ENCODE data around the gene ADCY1.

The ADCY1 gene

GRCh38 chr7:45657890-45658715 lies 83.9 kb downstream of the ADCY1 start:
- H3K4me3 ChIP-seq (ENCODE audit: low read length): no peak overlapping the region
- H3K4me2 ChIP-seq (ENCODE audit: low read depth, low read length): no peak overlapping the region
- no peaks in the 10 kb centered on the region for H4K20me1 ChIP-seq (ENCODE audit: insufficient read depth, low read length)
- H3K27ac ChIP-seq (ENCODE audit: low read length): no peak overlapping the region
- H3K36me3 ChIP-seq (replicated peaks; ENCODE audit: insufficient read depth, low read length): 0 out of 2 replicates have a peak, but pooled peaks cover 3% of the 10 kb centered on the region
- no peak overlapping the region for H2AFZ ChIP-seq (ENCODE audit: low read length)
- H3K4me1 ChIP-seq (ENCODE audit: low read length): no peaks in the 10 kb centered on the region
- no peaks in the 10 kb centered on the region for H3K9me3 ChIP-seq (replicated peaks; ENCODE audit: insufficient read depth, low read length)
- no peak overlapping the region for H3K9ac ChIP-seq (ENCODE audit: low read length)
- H3K79me2 ChIP-seq (ENCODE audit: low read length): no peaks in the 10 kb centered on the region
- no peaks in the 10 kb centered on the region for H3K27me3 ChIP-seq (replicated peaks; ENCODE audit: insufficient read depth, low read length)
- no peaks in the 10 kb centered on the region for H3K9me2 ChIP-seq (replicated peaks; ENCODE audit: insufficient read depth, low read length)
- no peak for DNase-seq
- TF ChIP-seq, protein P1, sequence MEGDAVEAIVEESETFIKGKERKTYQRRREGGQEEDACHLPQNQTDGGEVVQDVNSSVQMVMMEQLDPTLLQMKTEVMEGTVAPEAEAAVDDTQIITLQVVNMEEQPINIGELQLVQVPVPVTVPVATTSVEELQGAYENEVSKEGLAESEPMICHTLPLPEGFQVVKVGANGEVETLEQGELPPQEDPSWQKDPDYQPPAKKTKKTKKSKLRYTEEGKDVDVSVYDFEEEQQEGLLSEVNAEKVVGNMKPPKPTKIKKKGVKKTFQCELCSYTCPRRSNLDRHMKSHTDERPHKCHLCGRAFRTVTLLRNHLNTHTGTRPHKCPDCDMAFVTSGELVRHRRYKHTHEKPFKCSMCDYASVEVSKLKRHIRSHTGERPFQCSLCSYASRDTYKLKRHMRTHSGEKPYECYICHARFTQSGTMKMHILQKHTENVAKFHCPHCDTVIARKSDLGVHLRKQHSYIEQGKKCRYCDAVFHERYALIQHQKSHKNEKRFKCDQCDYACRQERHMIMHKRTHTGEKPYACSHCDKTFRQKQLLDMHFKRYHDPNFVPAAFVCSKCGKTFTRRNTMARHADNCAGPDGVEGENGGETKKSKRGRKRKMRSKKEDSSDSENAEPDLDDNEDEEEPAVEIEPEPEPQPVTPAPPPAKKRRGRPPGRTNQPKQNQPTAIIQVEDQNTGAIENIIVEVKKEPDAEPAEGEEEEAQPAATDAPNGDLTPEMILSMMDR (IDR thresholded peaks at IDR 0.05; ENCODE audit: low read length): no peak
- TF ChIP-seq EZH2phosphoT487 (IDR thresholded peaks at IDR 0.05; ENCODE audit: low read length): no peak
- no peak for TF ChIP-seq EZH2 (optimal IDR thresholded peaks at IDR 0.05; ENCODE audit: low read depth, low read length)
- H3F3A ChIP-seq (ENCODE audit: insufficient read depth, low read length): no peaks in the 10 kb centered on the region

GRCh38 chr7:45658716-45659495 lies 84.7 kb downstream of the ADCY1 start:
- no peak overlapping the region for H3K27ac ChIP-seq (ENCODE audit: low read length)
- H3K4me1 ChIP-seq (ENCODE audit: low read length): no peaks in the 10 kb centered on the region
- DNase-seq: no peak
- H3F3A ChIP-seq (ENCODE audit: insufficient read depth, low read length): no peaks in the 10 kb centered on the region
- no peak overlapping the region for H2AFZ ChIP-seq (ENCODE audit: low read length)
- TF ChIP-seq EZH2phosphoT487 (IDR thresholded peaks at IDR 0.05; ENCODE audit: low read length) (no peak), EZH2 (optimal IDR thresholded peaks at IDR 0.05; ENCODE audit: low read depth, low read length) (no peak)
- TF ChIP-seq, protein P1 (IDR thresholded peaks at IDR 0.05; ENCODE audit: low read length): no peak
- H3K9me3 ChIP-seq (replicated peaks; ENCODE audit: insufficient read depth, low read length): no peaks in the 10 kb centered on the region
- no peaks in the 10 kb centered on the region for H3K79me2 ChIP-seq (ENCODE audit: low read length)
- H3K27me3 ChIP-seq (replicated peaks; ENCODE audit: insufficient read depth, low read length): no peaks in the 10 kb centered on the region
- no peak overlapping the region for H3K9ac ChIP-seq (ENCODE audit: low read length)
- H3K4me3 ChIP-seq (ENCODE audit: low read length): no peak overlapping the region
- H3K36me3 ChIP-seq (replicated peaks; ENCODE audit: insufficient read depth, low read length): 0 out of 2 replicates have a peak, but pooled peaks cover 3% of the 10 kb centered on the region
- no peaks in the 10 kb centered on the region for H3K9me2 ChIP-seq (replicated peaks; ENCODE audit: insufficient read depth, low read length)
- no peak overlapping the region for H3K4me2 ChIP-seq (ENCODE audit: low read depth, low read length)
- no peaks in the 10 kb centered on the region for H4K20me1 ChIP-seq (ENCODE audit: insufficient read depth, low read length)

DNA sequence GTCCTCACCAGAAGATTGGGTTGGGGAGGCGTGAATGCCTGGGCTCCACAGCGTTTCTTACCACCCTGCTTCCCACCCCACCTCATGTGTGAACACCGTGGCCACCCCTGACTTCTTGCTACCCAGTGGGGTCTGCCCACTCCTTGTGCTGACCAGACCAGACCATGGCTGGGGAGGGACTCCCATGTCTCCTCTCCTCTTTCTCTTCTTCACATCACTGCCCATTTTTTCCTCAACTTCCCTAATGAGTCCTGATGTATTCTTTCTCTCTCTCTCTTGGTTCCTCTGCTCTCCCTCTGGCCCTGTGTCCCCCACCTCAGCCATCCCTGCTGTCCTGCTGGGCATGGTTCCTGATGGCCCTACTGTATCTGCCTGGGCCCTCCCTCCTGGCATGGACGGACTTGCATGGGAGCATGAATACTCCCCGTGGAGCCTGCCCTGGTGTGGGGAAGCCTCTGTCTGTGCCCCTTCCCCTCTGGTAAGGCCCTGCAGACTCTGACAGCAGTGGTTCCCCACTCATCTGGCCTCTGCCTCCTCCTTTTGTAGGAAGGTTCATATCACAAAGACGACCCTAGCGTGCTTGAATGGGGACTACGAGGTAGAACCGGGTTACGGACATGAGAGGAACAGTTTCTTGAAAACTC lies 85.5 kb downstream of the ADCY1 start:
- H3K27ac ChIP-seq (ENCODE audit: low read length): no peak overlapping the region
- no peaks in the 10 kb centered on the region for H3K9me3 ChIP-seq (replicated peaks; ENCODE audit: insufficient read depth, low read length)
- H3K9ac ChIP-seq (ENCODE audit: low read length): no peak overlapping the region
- H3K4me3 ChIP-seq (ENCODE audit: low read length): no peak overlapping the region
- no peaks in the 10 kb centered on the region for H3K9me2 ChIP-seq (replicated peaks; ENCODE audit: insufficient read depth, low read length)
- TF ChIP-seq, protein P1 (IDR thresholded peaks at IDR 0.05; ENCODE audit: low read length): no peak
- TF ChIP-seq EZH2phosphoT487 (IDR thresholded peaks at IDR 0.05; ENCODE audit: low read length) (no peak), EZH2 (optimal IDR thresholded peaks at IDR 0.05; ENCODE audit: low read depth, low read length) (no peak)
- H3K4me2 ChIP-seq (ENCODE audit: low read depth, low read length): no peak overlapping the region
- H4K20me1 ChIP-seq (ENCODE audit: insufficient read depth, low read length): no peaks in the 10 kb centered on the region
- H3K36me3 ChIP-seq (replicated peaks; ENCODE audit: insufficient read depth, low read length): 0 out of 2 replicates have a peak, but pooled peaks cover 3% of the 10 kb centered on the region
- no peak overlapping the region for H2AFZ ChIP-seq (ENCODE audit: low read length)
- no peaks in the 10 kb centered on the region for H3K4me1 ChIP-seq (ENCODE audit: low read length)
- no peaks in the 10 kb centered on the region for H3F3A ChIP-seq (ENCODE audit: insufficient read depth, low read length)
- H3K79me2 ChIP-seq (ENCODE audit: low read length): no peaks in the 10 kb centered on the region
- DNase-seq: no peak
- H3K27me3 ChIP-seq (replicated peaks; ENCODE audit: insufficient read depth, low read length): no peaks in the 10 kb centered on the region
